Right lobe of liver (tissue), 4 donors: Measurements from ENCODE around the gene GRIA3.
"Not testable (repeated sequence)": the region's sequence is repeated elsewhere in the genome, so short reads cannot be mapped to it uniquely, and the experiment has no call there.

ENCODE experiments used
- POLR2A ChIP-seq: fragments of 450-650 bp; IDR thresholded peaks from one replicate; pipeline ENCODE4 v1.6.1; 2017; ENCODE audit warnings: antibody characterized with exemption, mild to moderate bottlenecking
- TF ChIP-seq, protein P1 (sequence below), 4 donors: fragments of 200-600 bp in 3 of 4; fragments of 450-650 bp in 1 of 4; IDR thresholded peaks; one replicate each; pipeline versions ENCODE4 v1.5.1 to v1.8.0; 2016 to 2022; ENCODE audit warnings: antibody characterized with exemption in 4 of 4, mild to moderate bottlenecking in 2 of 4
- donor health status: DM: no; HTN: no; CAD: no.
- donor health status: DM: no; HTN: no; CAD: no.
- donor health status: DM: no; HTN: yes; CAD: no.

DNA sequence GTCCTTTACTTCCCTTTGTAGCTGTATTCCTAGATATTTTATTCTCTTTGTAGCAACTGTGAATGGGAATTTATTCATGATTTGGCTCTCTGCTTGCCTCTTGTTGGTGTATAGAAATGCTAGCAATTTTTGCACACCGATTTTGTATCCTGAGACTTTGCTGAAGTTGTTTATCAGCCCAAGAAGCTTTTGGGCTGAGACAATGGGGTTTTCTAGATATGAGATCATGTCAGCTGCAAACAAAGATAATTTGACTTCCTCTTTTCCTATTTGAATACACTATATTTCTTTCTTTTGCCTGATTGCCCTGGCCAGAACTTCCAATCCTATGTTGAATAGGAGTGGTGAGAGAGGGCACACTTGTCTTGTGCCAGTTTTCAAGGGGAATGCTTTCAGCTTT is 346.6 kb downstream of the GRIA3 start:
- TF ChIP-seq, protein P1, sequence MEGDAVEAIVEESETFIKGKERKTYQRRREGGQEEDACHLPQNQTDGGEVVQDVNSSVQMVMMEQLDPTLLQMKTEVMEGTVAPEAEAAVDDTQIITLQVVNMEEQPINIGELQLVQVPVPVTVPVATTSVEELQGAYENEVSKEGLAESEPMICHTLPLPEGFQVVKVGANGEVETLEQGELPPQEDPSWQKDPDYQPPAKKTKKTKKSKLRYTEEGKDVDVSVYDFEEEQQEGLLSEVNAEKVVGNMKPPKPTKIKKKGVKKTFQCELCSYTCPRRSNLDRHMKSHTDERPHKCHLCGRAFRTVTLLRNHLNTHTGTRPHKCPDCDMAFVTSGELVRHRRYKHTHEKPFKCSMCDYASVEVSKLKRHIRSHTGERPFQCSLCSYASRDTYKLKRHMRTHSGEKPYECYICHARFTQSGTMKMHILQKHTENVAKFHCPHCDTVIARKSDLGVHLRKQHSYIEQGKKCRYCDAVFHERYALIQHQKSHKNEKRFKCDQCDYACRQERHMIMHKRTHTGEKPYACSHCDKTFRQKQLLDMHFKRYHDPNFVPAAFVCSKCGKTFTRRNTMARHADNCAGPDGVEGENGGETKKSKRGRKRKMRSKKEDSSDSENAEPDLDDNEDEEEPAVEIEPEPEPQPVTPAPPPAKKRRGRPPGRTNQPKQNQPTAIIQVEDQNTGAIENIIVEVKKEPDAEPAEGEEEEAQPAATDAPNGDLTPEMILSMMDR (IDR thresholded peaks at IDR 0.05), result not testable (repeated sequence)
- not testable (repeated sequence) for TF ChIP-seq POLR2A
